Activated CD4-positive, alpha-beta T cell treated with anti-CD3 and anti-CD28 coated beads, Interleukin-2, amount 50 U/mL, for 1 hour (primary cell): ENCODE measurements around the gene ETV6.

ENCODE experiments used
- DNase-seq: peaks from one replicate; pipeline ENCODE4 v3.0.0-alpha.2; 2020

Gene ETV6

DNA sequence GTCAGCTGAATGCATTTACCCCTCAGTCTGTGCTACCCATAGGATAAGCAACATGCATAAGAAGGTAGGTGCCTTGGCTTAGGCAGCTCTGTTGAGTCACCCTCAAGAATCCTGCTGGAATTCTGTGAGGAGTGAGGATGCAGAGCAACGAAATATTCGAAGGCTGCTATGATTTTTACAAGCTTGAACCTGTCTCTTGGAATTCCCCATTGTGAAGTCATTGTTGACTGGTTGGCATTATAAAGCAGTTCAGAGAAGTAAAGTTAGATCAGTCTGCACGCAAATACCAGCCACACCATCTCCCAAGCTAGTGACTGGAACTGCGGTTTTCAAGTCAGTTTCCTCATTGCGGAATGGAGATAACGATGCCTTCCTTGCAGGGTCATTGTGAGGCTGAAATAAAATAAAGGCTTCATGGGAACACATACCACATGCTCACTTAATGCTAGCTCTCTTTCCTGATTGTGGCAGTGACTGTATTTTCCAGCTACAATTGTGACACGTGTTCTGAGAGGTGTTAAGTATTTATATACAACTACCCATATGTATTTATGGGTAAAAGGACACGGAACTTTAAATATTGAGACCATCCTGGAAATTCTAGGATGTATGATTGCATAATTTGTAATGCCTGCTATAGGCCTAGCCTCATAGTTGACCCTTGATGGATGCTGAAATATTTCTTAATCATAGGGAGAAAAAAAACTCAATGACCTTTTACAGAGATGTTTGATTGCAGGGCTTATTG is 96.7 kb downstream of the ETV6 start:
- DNase-seq = no peak

DNA sequence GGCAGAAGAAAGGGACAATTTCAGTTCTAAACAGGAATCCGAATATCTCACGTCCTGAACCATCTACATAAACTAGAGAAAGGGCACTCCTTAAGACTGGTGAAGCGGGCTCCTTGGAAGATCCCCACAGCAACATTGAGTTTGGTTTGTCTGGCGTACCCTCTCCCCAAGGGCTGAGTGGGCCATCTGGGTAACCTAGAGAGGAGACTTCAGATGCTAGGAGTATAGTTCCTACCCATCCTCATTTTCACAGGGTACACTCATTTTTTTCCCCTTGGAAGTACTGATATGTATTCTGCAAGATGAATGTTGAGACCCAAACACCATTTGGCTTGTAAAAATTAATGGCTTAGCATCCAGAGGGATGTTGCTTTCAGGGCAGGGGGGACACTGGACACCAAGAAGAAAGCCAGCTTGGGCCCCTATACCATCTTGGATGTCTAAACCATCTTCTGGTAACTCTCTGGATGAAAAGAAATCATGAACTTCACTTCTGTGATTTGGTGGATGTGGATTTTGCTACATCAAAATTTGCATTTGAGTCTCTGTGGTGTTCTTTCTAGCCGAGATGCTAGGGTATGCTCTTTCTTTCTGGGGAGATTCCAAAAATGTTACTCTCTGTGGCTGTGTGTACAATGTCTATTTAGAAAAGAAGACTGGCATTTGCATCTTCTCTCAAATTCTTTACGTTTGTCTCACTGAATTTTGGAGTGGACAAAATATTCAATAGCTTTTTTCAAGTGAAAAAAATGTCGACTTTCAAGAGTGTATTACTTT is 97.7 kb downstream of the ETV6 start:
- DNase-seq = no peak

DNA sequence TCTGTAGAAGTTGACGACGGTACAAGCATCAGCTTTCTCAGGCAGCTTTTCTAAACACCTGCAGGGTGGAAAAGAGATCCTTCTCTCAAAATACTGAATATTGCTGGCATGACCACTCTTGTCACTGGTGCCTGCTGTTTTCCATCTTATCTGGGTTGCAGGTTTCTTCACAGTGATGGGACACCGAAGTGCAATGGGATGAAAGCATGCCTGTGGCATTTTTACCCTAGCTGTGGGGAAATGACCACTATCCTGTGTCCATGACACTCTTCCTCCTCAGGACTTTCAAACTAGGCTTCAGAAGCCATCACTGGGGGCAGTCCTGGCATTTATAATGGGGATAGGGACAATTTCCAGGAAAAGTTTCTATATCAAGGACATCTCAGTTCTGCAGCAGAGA is 98.5 kb downstream of the ETV6 start:
- DNase-seq = no peak

DNA sequence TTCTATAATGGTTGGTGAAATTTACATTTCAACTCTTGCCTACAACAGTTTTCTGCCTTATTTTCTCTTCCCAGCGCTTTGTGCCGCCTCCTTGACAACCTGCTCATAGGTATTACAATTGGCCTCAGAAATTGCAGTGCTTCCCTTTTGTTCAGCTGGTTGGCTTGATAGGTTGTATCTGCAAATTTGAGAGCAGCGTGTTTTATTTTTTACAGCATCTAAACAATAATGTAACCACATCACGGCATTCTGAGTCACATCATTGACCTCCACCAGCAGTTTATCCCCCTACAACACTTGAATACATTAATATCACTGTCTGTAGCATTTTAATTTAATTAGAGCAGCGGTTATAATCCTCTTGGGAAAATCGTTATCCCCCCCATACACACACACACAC is 99.4 kb downstream of the ETV6 start:
- no peak for DNase-seq

DNA sequence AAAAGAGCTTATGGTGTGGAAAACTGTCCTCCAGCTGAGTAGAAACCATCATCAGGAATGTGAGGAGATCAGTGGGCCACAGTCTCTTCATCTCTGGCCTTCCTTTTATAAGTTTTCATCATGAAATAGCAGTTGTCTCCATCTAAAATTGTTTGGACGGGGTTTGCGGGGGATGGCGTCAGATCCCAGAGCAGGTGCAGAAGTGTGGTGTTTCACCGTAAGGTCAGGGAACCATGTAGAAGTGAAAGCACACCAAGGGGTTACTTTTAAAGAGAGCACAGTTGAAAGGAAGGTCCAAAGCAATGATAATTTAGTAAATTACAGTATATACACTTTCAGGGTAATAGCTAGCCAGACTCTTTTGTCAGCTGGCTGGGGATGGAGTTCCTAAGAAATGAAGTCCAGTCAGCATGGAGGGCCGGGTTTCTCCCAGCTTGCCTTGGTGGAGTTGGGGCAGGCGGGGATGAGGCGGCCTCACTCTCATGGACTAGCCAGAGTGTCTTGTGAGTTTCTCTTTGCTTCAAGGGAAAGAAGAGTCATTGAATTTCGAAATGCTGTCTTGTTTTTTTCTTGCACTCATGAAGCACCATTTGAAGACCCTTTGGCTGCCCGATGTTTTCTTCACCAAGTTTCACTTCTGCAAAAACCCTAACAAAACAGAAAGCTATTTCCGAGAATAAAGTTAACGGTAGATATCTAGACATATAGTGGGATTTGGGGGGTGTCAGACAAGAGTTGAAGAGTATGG is 100.6 kb downstream of the ETV6 start:
- DNase-seq = no peak

DNA sequence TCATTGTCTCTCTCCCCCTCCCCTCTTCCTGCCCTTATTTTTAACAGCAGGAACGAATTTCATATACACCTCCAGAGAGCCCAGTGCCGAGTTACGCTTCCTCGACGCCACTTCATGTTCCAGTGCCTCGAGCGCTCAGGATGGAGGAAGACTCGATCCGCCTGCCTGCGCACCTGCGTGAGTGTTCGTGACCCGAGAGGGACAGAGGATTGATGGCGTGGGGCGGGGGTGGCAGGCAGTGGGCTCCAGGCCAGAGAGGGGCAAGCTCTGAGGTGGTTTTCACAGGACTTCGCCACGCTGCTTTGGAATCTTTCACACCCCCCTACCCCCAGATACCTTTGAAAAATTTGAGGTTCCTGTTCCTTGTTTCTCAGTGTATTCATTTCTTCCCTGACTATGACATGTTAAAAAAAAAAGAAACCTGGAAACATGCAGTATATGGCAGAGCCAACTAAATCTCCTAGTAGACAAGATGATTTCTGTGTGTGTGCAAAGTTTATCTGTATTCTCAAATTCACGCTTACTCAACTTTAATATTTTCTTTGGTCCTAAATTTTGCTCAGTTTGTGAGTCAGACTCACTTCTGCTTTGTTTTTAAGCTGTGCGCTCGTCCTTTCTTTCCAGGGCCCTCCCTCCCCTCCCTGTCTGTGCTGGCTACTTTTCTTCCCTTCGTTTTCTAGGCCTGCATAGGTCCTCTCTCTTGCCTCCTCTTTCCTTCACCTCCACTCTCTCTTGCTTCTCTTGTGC is 103.1 kb downstream of the ETV6 start:
- DNase-seq = no peak

DNA sequence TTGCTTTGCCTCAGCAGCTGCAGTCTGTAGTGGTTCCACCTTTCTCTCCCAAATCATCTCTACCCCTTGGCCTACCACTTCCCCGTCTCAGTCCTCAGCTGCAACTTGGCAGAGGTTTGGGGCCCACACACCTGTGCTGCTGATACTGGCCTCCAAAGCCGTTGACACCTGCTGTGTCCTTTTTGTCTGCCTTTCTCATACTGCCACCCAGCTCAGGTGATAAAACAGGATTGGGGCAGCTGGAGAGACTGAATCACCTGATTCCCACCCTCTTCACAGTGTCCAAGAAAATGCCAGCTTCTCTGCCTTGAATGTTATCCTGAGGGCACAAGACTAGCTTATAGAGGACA is 103.7 kb downstream of the ETV6 start:
- DNase-seq = no peak

DNA sequence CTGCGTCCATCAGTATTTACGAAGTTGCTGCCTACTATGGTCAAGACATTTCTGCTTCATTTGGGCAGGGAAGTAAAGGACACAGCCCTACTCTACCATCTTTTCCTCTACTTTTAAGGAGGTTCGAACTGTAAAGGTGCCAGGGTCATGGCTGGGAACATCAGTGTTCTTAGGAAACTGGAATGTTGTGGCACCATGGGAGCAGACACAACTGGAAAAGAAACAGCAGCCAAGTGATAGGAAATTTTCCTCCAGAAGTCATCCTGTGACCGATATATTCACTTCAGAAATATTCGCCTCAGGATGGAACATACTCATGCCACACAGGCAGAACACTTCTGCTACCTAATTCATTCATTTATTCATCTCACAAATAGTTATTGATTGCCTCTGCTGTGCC is 104.4 kb downstream of the ETV6 start:
- no peak for DNase-seq

DNA sequence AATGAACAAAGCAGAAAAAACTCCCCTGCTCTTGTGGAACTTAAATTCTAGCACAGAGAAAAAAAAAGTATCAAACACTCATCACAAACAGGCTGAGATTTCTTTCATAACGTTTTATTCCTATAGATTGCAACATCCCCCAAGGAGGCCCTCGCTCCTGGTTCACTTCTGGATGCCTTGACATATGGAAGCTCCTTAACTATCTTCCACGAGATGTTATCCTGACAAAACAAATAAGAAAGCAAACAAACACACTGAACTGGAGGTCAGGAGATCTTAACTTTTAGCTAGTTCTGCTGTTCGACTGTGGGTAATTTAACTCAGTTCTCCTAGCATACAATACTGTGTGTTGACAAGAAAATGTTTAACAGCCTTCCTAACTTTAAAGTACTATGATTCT is 104.8 kb downstream of the ETV6 start:
- no peak for DNase-seq

DNA sequence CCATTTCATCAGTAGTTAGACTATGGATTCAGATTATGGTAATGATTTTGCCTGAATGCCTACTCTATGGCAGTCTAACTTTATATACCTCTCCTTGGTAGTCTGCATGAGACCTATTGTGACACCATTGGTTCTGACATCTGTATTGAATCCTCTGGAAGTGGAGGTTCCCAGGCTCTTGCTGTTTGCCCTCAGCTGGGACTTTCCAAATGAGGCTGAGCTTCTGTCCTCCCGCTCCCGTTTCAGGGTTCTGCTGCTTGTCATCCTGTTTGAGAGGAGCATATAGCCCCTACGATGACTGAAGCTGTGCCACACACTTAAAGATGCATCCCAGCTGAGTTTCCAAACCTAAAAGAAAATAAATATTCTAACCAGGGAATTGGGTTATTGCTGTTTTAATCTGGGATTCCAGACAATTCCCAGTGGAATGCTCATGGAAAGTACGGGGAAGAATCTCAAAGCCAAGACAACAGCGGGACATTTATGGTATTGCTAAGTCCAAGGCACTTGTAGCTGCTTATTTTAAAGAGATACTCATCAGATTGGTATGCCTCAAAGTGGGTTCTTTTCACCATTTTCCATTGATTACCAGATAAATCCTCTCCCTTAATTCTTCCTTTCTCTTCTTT is 105.9 kb downstream of the ETV6 start:
- no peak for DNase-seq

DNA sequence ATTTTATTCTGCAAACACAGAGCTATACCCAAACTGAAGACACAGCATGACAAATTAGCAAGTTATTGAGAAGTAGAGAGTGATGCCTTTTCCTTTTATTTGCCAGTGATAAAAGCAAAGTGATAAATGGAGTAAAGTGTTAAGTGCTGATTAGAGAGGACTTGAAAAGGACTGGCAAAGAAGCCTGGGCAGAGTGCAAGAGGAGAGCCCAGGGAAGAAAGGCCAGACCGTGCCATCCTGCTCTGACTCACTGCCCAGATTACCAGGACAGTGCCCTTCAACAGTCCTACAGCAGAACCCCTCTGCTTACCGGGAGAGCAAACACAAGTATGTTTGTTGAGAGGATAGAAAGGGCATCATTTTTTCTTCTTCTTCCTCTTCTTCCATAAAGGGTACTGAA is 106.5 kb downstream of the ETV6 start:
- no peak for DNase-seq

DNA sequence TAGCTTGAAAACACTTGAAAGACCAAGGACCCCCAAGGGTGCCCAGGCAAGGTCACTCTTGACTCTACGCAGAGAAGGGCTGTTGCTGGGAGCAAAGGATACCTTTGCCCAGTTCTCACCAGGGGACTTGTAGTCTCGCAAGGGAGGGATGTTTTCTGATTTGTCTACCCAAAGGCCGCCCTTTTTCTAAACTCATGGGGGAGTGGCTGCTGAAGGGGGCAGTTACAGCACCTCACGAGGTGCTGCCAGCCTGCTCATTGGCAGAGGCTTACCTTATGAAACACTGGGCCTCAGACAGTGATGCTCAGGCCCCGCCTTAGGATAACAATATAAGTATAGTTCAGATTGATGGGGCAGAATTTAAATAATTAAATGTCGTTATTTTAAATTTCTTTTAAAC is 107.0 kb downstream of the ETV6 start:
- DNase-seq = no peak

DNA sequence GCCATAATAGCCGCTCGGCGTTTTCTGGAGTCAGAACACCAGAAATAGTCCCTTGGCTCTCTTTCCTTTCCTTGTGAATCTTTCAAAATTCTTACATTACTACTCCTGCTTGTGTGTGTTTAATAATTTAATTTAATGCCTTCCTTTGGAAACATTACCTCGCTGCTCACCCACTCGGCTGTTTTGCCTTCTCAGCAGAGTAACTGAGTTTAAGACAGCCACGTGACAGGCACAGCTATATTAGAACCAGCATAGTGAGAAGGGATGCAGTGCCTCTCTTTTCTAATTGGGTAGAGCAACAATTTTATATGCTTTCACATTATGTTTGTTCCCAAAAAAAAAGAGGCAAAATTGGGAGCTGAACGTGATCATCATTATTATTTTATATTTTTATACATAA is 107.6 kb downstream of the ETV6 start:
- DNase-seq = no peak

DNA sequence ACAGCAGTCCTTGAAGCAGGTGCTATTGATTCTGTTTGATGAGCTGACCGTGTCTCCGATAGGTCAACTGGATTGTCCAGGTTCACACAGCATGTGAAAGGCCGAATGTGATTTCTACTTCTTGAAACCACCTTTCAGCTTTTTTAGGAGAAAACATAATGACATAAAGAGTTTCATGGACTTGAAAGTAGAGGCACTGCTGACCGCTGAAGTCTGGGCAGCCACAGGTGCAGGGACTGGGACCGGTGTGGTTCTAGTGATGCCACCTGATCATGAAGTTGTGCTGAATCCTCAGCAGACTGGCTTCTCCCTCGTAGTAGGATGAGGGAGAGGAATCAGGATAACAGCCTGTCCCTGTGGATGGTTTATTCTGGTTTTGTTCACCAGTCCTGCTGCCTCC is 108.1 kb downstream of the ETV6 start:
- no peak for DNase-seq

DNA sequence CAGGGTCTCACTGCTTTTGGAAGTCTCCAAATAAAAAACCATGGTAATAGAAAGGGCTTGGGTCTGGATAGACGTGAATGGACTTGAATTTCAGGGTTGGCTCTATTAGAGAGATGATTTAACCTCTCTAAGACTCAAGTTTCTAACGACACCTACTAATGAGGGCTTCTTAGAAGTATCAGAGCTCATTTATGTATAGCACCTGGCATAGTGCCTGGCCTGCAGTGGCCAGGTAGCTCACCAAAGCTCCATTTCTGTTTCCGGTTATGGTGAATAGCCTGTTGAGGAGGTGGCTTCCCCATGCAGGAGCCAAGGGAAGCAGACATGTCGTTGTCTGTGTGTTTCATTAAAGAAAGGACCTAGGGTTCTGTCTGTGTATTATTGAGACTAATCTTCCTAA is 108.6 kb downstream of the ETV6 start:
- no peak for DNase-seq

DNA sequence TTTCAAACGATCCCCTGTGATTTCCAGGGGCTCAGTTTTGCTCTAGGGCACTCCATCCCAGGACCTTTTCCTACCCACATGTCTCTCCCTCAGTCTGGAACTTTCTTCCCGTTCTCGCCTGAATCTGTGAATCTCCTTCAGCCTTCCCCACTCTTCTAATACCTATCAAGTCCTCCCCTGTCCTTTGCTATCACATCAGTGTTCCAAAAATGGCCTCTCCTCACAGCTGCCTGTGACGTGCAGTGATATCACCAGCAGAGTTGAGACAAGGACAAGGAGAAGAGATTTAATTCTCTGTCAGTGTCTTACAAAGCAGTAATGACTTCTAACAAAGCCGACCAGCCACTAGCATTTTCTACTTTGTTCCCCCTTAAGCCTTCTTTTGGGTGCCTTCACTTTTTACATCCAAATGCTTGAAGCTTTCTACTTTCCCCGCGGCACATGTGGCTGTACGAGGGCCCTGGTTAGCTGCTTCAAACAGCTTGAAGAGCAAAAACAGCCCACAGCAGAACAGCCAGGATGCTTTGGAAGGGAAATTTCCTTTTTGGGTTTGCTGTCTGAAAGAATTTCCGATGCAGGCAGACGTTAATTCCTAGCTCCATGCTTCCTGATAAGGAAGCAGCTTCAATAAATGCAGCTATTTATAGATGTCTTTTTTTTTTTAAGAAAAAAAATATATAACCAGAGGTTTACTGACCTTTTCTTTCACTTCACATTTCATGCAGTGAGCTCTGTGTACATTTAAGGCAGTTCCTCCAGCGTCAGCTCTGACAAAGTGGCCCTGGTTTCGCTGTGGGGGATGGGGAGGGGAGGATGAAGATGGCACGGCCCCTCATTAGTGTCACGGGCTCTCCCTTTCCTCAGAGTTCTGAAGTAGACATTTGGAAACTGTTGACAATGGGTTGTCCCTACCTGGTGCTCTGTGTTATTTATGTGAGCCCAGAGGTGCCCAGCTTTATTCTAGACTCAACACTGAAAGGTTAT is 109.3 kb downstream of the ETV6 start:
- DNase-seq = no peak

DNA sequence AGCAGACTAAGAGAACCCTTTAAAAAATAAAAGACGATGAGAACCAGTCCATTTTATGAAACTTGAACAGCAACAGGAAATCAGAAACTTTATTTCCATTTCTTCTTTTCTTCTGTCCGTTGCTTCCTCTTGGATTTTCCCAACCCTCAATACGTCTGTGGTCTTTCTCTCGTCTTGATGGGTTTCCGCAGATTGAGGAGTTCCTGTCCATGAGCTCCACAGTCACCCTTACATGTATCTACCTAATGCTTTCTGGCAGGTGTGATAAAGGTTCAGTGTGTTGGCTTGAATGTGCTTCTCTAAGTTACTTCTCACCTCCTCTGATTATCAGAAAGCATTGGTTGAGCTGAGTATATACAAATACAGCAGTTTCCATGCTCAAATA is 110.0 kb downstream of the ETV6 start:
- no peak for DNase-seq

DNA sequence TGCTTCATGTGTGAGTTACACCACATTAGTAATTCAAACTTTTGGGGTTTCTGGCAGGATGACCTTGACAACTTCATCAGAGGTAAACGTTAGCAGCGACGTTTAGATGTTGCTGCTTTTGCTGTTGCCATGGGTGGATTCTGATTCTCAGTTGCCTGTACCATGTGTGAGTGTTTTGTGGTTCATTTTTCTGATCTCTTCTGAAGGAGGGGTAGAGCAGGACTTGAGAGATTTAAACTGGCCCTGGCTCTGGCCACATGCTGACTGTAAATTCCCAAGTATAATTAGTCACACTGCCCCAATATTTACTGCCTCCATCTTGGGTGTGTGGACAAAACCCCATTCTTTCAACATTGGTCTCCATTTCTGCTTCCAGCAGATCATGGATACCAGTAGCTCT is 110.4 kb downstream of the ETV6 start:
- no peak for DNase-seq

DNA sequence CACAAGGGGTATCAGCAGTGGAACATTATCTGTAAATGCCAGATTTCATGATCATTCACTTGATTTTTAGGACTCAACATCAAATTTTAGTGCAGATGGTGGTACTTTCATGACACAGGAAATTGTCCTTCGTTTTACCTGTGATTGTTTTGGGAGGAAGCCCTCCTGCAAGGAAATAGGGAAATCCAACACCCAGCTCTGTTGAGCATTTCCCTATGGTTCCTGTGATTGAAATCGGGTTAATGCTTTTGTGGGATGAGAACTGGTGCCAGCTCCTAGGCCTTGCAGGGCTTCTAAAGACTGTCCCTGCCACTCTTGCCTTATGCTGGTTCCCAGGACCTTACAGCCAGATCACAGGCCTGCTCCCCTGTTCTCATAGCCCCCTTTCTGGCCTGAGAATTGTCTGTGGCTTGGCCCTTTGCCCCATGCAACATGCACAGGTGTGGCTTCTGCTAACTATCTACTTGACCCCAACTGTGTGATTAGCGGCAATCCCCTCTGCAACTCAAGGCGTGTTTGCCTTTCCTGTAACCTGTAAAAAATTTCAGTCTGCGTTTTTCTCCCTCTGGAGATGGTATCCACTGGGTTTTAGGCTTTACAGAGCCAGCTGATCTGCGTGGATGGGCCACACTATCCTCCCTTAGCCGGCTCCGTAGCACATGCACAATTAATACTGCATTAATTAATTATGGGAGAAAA is 112.5 kb downstream of the ETV6 start:
- no peak for DNase-seq

DNA sequence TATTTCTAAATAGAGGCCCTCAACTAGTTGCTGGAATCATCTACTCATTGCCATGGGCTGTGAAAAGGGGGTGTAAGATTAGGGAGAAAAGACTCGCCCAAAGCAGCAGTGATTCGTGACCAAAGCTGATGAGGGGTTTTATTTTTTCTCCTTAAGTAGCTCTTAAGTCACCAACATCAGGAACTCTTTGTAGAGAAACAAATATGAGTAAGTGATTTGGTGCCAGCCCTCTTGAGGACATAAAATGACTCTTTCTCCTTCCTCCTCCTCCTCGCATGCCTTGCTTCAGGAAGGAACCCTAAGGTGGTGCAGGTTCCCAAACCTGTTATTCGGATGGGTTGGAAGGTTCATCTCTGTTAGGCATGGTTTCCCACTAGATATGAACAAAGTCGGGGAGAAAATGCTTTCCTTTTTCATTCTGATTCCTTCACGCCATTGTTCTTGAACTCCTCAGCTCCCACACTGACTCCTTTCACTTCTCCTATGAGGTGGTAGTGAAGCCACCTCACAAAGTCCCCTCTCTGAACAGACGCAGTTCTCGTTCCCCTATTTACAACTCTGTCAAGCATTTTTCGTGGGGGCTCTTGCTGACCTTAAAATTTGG is 113.4 kb downstream of the ETV6 start:
- DNase-seq = no peak
